Bone marrow (tissue), 2 donors: ENCODE data around the gene PRTN3.
A peak's percentile ranks its signal among the peaks of the same experiment; 100 is the strongest.
"Not testable (repeated sequence)": the region's sequence is repeated elsewhere in the genome, so short reads cannot be mapped to it uniquely, and the experiment has no call there.

Experiments used
- DNase-seq, 2 donors: peaks; one replicate each; lab custom pipeline; 2025; lab: John Stamatoyannopoulos, UW

PRTN3 gene

DNA sequence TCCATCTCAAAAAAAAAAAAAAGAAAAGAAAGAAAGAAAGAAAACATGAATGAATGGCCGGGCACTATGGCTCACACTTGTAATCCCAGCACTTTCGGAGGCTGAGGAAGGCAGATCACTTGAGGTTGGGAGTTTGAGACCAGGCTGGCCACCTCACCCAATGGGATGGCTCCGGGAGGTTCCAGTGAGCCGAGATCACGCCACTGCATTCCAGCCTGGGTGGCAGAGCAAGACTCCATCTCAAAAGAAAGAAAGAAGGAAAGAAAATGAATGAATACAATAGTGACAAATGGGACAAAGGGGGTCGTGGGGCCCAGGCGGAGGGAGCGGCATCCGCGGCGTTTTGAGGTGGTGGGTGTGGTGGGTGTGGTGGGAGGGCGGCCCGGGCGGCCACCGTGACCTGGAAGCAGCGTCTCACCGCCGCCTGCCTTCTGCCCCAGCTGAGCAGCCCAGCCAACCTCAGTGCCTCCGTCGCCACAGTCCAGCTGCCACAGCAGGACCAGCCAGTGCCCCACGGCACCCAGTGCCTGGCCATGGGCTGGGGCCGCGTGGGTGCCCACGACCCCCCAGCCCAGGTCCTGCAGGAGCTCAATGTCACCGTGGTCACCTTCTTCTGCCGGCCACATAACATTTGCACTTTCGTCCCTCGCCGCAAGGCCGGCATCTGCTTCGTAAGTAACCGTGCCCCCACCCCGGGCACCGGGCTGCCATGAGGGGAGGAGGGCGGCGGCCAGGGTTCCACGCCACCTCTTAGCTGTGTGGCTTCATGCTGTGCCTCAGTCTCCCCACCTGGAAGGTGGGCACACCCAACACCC, 5.1 kb downstream of the PRTN3 start:
- DNase-seq: no peak

DNA sequence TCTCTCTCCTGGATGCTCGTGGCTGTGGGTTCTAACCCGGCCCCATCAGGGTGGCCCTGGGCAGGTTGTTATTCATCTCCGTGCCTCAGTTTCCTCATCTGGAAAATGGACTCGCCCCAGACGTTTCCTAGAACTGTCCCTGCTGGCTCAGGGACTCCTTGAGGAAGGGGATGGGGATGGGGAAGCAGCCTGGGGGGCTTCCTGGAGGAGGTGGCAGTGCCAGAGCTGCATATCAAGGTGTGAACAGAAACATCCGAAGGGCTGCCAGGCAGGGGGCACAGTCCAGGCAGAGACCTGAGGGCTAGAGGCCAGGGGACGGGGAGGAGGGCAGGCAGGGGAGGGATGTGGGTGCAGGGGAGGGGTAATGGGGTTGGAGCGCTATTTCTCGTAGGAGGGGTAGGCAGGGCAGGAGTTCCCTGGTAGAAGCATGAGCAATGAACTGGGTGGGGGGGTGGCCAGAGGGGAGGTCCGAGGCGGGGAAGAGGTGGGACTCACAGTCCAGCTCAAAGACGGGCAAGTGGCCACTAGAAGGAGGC, 7.7 kb downstream of the PRTN3 start:
- no peak for DNase-seq

DNA sequence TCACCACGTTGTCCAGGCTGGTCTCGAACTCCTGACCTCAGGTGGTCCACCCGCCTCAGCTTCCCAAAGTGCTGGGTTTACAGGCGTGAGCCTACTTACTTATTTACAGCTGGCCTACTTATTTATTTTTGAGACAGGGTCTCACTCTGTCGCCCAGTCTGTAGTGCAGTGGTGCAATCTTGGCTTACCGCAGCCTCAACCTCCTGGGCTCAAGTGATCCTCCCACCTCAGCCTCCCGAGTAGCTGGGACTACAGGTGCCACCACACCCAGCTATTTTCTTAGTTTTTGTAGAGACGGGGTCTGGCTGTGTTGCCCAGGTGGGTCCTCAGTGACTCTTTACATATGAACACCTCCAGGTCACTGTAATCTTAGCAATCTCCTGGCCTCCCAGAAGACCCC, 8.4 kb downstream of the PRTN3 start:
- not testable (repeated sequence) for DNase-seq

DNA sequence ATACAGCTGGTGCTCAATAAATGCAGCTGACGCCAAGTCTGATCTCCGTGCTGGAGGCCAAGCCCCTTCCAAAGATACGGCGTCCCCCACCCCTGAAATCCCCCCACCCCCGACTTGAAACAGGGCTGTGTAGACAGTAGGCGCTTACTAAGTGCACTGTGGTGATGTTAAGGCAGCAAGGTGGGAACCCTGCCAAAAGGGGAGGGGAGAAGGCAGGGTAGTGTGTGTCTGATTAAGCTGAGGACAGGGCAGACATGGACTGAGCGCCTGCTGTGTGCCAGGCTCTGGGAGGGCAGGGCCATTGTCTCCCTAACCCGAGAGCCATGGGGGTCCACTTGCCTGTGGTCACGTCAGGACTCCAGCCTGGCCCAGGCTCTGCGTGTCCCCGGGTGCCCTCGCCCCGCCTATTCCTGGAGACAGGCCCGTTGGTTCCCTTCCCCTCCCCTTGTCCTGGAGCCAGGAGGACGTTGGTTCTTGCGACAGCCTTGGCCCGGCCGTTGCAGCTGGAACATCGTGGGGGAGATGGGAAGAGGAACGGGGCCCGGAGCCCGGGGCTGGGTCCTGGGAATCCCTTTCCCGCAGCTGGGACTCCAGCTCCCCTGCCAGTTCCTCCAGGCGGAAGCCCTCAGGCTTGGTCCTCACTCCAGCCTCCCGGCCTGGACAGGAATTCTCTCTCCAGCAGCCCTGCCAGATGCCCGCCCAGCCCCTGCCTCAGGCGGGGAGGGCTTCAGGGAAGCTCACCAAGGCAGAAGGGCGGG, 9.6 kb downstream of the PRTN3 start:
- peak in 1 of 2 donors; percentile 33 for DNase-seq

DNA sequence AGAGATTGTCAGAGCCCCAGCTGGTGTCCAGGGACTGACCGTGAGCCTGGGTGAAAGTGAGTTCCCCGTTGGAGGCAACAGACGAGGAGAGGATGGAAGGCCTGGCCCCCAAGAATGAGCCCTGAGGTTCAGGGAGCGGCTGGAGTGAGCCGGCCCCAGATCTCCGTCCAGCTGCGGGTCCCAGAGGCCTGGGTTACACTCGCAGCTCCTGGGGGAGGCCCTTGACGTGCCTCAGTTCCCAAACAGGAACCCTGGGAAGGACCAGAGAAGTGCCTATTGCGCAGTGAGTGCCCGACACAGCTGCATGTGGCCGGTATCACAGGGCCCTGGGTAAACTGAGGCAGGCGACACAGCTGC, 10.2 kb downstream of the PRTN3 start:
- no peak for DNase-seq

DNA sequence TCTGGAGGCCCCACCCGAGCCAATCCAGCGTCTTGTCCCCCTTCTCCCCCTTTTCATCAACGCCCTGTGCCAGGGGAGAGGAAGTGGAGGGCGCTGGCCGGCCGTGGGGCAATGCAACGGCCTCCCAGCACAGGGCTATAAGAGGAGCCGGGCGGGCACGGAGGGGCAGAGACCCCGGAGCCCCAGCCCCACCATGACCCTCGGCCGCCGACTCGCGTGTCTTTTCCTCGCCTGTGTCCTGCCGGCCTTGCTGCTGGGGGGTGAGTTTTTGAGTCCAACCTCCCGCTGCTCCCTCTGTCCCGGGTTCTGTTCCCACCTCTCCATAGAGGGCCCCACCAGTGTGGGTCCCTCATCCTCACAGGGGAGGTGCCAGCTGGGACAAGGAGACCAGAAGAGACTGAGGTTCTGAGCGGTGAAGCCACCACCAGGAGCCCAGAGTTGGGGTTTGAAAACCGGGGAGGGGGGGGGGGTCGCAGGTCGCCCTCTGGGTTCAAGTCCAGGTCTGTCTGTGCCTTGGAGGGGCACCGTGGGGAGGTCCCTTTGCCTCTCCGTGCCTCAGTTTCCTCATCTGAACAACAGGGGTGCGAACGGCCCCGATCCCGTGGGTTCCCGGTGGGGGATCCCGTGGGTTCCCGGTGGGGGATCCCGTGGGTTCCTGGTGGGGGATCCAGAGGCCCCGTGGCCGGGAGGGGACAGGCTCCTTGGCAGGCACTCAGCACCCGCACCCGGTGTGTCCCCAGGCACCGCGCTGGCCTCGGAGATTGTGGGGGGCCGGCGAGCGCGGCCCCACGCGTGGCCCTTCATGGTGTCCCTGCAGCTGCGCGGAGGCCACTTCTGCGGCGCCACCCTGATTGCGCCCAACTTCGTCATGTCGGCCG, 11.6 kb downstream of the PRTN3 start, which contains the start of gene ELANE:
TSS of gene ELANE (plus strand) at position 168 of the 878 bp plus-strand sequence. CDS start at position 194, 26 bp downstream.
- peak in 1 of 2 donors; percentile 15 for DNase-seq

DNA sequence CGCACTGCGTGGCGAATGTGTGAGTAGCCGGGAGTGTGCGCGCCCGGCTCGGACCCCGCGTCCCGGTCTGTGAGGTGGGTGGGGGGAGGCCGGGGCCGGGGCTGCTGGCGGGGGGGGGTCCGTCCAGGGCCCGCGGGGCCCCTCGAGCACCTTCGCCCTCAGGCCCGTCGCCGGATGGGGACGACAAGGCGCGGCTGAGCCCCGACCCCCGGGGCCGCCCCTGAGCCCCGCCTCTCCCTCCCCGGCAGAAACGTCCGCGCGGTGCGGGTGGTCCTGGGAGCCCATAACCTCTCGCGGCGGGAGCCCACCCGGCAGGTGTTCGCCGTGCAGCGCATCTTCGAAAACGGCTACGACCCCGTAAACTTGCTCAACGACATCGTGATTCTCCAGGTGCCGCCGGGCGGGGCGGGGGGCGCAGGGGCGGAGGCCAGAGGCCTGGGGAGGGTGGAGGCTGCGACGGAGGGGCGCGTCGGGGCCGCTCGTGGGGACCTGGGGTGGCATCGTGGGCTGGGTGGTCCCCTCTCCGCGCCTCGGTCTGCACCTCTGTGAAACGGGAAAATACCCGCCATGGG, 12.3 kb downstream of the PRTN3 start:
- DNase-seq: no peak

DNA sequence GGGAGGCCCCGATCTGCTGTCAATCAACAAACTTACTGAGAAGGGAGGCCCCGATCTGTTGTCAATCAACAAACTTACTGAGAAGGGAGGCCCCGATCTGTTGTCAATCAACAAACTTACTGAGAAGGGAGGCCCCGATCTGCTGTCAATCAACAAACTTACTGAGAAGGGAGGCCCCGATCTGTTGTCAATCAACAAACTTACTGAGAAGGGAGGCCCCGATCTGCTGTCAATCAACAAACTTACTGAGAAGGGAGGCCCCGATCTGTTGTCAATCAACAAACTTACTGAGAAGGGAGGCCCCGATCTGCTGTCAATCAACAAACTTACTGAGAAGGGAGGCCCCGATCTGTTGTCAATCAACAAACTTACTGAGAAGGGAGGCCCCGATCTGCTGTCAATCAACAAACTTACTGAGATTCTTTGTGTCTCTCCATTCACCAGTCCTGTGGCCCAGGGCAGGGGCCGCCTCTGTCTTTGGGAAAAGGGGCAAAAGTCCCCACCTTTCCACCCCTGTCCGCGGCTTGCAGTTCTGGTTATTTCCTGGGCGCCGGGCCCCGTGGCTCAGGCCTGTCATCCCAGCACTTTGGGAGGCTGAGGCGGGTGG, 12.9 kb downstream of the PRTN3 start:
- DNase-seq: not testable (repeated sequence)

DNA sequence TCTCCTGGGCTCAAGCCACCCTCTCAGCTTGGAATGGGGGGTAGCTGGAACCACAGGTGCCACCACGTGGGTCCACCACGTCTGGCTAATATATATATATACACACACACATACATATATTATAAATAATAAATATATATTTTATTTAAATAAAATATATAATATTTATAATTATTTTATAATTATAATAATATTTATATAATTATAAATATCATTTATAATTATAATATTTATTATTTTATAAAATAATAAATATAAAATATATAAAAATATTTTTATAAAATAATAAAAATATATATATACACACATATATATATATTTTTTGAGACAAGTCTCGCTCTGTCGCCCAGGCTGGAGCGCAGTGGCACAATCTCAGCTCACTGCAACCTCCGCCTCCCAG, 13.8 kb downstream of the PRTN3 start:
- DNase-seq: no peak

DNA sequence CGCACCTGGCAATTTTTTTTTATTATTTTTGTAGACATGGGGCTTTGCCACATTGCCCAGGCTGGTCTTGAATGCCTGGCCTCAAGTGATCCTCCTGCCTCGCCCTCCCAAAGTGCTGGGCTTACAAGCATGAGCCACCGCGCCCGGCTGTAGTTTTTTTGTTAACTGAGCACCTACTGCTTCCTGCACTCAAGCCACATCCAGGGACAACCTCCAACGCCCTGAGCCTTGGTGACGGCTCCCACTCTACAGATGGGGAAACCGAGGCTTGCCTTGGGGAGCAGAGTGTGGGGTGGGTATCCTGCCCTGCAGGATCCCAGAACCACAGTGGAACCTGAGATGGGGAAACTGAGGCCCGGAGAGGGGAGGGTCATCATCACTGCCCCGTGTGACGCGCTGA, 14.3 kb downstream of the PRTN3 start:
- DNase-seq: no peak

DNA sequence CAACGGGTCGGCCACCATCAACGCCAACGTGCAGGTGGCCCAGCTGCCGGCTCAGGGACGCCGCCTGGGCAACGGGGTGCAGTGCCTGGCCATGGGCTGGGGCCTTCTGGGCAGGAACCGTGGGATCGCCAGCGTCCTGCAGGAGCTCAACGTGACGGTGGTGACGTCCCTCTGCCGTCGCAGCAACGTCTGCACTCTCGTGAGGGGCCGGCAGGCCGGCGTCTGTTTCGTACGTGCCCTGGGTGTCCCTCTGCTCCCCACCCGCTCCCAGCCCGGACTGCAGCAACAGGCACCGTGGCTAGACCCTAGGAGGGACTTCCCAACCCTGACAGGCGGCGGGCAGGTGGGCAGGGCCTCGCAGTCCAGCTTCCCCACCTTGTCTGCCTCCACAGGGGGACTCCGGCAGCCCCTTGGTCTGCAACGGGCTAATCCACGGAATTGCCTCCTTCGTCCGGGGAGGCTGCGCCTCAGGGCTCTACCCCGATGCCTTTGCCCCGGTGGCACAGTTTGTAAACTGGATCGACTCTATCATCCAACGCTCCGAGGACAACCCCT, 14.8 kb downstream of the PRTN3 start:
- no peak for DNase-seq

DNA sequence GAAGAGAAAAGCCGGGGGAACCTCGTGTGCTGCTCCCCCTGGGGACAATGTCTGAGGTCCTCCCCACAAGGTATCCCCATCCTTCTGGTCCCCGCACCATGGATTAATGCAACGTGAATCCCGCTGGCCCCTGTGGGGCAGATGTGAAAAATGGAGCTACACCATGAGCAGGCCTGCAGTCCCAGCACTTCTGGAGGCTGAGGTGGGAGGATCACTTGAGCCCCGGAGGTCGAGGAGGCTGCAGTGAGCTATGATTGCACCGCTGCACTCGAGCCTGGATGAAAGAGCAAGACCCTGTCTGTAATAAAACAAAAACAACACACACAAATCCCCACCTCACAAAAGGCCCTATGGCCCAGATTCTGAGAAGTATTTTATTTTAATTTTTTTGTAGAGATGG, 17.5 kb downstream of the PRTN3 start:
- DNase-seq: no peak

DNA sequence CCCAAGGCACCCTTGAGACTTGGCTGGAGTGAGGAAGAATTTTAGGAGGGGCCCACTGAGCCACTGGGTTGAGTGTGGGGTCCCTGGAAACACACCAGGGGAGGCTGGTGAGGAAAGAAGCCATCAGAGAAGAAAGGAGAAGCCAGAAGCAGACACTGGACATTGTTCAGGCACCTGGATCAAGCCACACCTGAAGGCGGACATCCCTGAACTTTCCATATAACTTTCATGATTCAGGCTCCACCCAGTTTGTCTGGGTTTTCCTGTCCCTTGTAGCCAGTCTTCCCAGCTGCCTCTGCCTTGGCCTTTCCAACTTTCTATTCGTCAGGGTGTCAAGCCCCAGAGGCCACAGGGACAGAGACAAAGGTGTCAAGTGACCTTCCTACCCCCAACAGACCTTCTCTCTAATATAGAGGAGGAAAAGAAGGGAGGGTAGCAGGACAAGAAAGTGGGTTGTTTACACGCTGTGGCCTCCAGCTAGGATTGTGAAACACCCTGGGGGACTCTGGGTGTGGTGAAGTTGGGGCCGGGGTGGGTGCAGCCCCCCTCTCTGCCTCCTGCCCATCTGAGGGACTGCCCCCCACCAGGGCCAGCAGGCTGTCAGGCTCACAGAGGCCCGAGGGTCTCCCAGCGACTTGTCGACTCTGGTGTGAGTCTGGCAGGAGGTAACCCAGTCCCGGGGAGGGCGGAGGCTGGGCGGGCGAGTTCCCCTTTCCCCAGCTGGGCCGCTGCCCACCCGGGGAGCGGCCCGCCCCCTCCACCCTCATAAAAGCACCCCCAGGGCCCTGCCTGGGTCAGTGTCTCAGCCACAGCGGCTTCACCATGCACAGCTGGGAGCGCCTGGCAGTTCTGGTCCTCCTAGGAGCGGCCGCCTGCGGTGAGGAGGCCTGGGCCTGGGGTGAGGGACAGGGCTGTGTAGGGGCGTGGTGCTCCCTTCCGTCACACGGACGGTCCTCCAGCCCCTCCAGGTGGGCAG, 18.4 kb downstream of the PRTN3 start, which contains the start of gene CFD:
TSS of gene CFD (plus strand) at position 797 of the 976 bp plus-strand sequence. CDS start at position 823, 26 bp downstream.
- peak; percentile 13 to 60 for DNase-seq

DNA sequence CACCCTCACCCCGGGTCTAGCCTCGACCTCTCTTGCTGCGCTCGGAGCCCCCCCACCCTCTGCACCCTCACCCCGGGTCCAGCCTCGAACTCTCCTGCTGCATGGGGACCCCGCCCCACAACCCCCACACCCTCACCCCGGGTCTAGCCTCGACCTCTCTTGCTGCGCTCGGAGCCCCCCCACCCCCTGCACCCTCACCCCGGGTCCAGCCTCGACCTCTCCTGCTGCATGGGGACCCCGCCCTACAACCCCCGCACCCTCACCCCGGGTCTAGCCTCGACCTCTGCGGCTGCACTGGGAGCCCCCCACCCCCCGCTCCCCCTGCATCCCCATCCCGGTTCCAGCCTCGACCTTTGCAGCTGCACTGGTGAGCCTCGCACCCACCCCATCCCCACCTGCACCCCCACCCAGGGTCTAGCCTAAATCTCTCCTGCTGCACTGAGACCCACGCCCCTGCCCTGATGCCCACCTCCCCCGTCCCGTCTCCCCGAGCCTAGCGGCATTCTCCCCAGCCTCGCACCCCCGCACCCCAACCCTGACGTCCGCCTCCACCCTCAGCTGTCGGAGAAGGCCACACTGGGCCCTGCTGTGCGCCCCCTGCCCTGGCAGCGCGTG, 20.4 kb downstream of the PRTN3 start:
- DNase-seq: no peak

DNA sequence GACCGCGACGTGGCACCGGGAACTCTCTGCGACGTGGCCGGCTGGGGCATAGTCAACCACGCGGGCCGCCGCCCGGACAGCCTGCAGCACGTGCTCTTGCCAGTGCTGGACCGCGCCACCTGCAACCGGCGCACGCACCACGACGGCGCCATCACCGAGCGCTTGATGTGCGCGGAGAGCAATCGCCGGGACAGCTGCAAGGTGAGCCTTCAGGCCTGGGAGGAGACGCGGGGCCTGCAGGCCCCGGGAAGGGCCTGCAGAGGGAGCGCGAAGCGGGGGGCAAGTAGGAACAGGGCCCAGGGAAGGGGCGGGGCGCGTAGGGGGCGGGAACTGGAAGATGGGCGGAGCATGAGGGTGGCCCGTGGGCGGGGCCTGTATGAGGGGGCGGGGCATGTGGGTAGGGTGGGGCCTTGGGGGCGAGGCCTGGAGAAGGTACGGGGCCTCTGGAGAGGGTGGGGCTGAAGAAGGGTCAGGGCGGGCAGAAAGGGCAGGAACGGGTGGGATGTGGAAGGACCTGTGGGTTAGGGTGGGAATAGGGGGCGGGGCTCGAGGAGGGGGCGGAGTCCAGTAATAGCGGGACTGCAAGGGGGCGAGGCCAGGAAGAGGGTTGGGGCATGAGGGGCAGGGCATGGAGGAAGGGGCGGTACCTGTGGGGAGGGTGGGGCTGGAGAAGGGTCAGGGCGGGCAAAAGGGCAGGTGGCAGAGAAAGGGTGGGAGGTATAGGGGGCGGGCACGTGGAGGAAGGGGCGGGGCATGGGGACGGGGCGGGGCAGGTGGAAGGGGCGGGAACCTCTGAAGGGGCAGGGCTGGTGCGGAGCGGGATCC, 21.2 kb downstream of the PRTN3 start:
- DNase-seq: peak; percentile 32 to 64

DNA sequence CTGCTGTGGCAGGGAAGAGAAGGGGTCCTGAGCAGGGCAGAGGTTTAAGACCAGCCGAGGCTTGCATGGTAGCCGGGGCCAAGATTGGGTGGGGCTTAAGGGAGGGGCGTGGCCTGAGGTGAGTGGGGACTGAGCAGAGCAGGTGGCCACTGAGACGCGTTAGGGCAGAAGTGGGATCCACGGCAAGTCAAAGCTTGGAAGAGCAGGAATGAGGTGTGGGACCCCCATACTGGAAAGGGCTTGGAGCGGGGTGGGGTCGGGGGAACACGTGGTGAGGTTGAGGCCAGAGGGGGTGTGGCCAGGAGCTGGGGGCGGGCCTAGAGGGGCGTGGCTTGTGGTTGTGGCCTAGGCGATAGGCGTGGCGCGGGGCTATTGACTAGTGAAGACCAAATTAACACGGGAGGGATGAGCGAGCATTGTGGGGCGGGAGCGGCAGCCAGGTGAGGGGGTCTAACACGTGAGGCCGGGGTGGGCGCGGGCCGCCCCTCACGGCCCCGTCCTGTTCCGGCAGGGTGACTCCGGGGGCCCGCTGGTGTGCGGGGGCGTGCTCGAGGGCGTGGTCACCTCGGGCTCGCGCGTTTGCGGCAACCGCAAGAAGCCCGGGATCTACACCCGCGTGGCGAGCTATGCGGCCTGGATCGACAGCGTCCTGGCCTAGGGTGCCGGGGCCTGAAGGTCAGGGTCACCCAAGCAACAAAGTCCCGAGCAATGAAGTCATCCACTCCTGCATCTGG, 21.9 kb downstream of the PRTN3 start:
- peak in 1 of 2 donors; percentile 48 for DNase-seq

DNA sequence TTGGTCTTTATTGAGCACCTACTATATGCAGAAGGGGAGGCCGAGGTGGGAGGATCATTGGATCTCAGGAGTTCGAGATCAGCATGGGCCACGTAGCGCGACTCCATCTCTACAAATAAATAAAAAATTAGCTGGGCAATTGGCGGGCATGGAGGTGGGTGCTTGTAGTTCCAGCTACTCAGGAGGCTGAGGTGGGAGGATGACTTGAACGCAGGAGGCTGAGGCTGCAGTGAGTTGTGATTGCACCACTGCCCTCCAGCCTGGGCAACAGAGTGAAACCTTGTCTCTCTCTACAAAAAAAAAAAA, 22.5 kb downstream of the PRTN3 start:
- DNase-seq: no peak
